ENCODE data around the gene INSYN2B.

DNA sequence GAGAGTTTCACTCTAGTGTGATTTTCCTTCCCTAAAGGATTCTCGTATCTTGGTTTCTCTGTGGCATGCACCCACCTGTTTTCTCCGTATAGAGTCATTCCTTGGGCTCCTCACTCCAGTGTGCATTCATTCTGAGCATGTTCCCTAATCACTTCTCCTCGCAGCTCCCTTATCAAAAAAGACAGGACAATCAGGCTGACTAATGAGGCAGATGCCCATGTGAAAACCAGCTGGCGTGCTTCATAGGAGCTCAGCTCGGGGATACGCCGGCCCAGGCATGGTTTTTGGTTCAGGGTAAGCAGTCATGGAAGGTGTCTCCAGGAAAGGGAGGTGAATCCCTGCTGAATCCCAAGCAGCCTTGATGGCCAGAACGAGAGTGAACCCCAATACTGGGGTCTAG is 41.2 kb upstream of the INSYN2B start:
- TF ChIP-seq, protein P1, sequence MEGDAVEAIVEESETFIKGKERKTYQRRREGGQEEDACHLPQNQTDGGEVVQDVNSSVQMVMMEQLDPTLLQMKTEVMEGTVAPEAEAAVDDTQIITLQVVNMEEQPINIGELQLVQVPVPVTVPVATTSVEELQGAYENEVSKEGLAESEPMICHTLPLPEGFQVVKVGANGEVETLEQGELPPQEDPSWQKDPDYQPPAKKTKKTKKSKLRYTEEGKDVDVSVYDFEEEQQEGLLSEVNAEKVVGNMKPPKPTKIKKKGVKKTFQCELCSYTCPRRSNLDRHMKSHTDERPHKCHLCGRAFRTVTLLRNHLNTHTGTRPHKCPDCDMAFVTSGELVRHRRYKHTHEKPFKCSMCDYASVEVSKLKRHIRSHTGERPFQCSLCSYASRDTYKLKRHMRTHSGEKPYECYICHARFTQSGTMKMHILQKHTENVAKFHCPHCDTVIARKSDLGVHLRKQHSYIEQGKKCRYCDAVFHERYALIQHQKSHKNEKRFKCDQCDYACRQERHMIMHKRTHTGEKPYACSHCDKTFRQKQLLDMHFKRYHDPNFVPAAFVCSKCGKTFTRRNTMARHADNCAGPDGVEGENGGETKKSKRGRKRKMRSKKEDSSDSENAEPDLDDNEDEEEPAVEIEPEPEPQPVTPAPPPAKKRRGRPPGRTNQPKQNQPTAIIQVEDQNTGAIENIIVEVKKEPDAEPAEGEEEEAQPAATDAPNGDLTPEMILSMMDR (IDR thresholded peaks at IDR 0.05 in 8 of 11, conservative IDR thresholded peaks at IDR 0.05 in 3 of 11): no peak
- no peak for TF ChIP-seq POLR2AphosphoS5 (IDR thresholded peaks at IDR 0.05)

All from spleen (tissue), 7 donors.